HG03103 (cell line): ENCODE data around the gene TRMT10C.
"Not testable (repeated sequence)": the region's sequence is repeated elsewhere in the genome, so short reads cannot be mapped to it uniquely, and the experiment has no call there.

Source experiments
- ATAC-seq: cut with Tn5 transposase; IDR thresholded peaks from one replicate; pipeline ENCODE4 v1.9.1; 2021; ENCODE audit warnings: low read depth; ENCODE audit not compliant: unreplicated experiment

TRMT10C gene

DNA sequence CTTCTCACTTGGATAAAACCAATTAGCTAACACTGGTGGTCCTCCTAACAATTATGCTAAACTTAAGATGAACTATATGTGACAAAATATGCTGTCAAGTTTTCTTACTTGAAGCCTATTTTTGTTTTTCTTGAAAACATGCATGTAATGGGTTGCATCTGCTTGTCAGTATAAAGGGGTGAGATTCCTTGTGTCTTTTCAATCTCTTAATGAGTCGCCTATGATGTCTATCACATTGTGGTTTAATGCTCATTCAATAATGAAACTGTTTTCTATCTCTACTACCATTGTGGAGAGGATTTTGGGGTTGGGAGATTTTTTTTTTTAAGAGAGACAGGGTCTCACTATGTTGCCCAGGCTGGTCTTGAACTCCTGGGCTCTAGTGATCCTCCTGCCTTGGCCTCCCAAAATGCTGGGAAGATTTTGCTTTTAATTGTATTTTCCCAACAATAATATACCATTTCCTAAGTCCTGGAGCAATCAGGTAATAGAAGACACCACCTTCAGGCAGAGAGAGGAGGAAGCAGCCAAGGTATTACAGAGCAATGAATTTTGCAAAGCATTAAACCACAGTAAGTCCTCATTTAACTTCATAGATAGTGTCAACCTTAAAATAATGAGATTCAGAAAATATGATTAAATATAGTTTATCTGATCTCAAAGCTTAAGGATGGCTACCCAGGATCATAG lies 17.4 kb upstream of the TRMT10C start:
- ATAC-seq, result no peak

- no peak for ATAC-seq
Observed at GRCh38 chr3:101548527-101549105, 13.1 kb upstream of the TRMT10C start.

GRCh38 chr3:101549473-101549872 lies 12.2 kb upstream of the TRMT10C start:
- ATAC-seq, result no peak

DNA sequence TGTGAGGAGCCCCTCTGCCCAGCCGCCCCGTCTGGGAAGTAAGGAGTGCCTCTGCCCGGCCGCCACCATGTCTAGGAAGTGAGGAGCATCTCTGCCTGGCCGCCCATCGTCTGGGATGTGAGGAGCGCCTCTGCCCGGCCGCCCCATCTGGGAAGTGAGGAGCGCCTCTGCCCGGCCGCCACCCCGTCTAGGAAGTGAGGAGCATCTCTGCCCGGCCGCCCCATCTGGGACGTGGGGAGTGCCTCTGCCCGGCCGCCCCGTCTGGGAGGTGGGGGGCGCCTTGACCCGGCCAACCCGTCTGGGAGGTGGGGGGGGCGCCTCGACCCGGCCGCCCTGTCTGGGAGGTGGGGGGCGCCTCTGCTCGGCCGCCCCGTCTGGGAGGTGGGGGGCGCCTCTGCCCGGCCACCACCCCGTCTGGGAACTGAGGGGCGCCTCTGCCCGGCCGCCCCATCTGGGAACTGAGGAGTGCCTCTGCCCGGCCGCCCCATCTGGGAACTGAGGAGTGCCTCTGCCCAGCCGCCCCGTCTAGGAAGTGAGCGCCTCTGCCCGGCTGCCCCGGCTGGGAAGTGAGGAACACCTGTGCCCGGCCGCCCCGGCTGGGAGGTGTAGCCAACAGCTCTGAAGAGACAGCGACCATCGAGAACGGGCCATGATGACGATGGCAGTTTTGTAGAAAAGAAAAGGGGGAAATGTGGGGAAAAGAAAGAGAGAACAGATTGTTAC lies 10.1 kb upstream of the TRMT10C start:
- ATAC-seq, result not testable (repeated sequence)

DNA sequence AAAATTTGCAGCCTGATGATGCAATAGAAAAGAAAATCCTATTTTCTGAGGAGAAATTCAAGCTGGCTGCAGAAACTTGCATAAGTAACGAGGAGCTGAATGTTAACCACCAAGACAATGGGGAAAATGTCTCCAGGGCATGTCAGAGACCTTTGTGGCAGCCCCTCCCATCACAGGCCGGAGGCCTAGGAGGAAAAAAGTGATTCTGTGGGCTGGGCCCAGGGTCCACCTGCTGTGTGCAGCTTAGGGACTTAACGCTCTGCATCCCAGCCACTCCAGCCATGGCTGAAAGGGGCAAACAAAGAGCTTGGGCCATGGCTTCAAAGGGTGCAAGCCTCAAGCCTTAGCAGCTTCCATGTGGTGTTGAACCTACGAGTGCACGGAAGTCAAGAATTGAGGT lies 8.3 kb upstream of the TRMT10C start:
- ATAC-seq, result not testable (repeated sequence)

GRCh38 chr3:101556064-101556463 lies 5.6 kb upstream of the TRMT10C start:
- no peak for ATAC-seq

- ATAC-seq, result no peak
Observed at GRCh38 chr3:101567528-101568317, 6.1 kb downstream of the TRMT10C start.

DNA sequence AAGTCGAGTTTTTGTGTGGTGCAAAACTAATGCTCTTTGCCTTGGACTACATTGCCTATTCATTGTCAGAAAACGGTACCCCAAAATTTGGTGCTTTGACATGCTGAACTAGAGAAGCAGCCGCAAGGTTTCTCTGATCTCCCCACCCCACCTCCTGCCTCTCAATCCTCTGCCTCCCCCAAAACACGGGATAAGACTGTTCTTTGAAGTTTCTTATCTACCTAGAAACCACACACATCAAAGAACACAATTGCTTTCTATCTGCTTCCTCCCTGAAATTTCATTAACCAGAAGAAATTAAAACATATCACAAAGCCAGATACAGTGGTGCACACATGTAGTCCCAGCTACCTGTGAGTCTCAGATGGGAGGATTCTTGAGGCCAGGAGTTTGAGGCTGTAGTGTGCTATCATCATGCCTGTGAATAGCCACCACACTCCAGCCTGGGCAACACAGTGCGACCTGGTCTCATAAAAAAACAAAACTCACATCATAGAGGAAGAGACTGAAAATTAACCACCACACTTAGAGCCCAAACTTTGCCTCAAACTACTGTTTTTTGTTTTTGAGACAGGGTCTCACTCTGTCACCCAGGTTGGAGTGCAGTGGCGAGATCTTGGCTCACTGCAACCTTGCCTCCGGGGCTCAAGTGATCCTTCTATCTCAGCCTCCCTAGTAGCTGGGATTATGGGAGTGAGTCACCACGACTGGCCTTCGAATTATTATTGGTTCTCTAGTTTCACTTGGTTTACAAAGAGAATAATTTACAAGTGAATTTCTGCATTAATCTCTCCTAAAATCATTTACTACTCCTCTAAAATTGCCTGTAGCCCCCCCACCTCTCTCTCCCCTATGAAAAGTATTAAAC lies 9.6 kb downstream of the TRMT10C start:
- ATAC-seq, result no peak

DNA sequence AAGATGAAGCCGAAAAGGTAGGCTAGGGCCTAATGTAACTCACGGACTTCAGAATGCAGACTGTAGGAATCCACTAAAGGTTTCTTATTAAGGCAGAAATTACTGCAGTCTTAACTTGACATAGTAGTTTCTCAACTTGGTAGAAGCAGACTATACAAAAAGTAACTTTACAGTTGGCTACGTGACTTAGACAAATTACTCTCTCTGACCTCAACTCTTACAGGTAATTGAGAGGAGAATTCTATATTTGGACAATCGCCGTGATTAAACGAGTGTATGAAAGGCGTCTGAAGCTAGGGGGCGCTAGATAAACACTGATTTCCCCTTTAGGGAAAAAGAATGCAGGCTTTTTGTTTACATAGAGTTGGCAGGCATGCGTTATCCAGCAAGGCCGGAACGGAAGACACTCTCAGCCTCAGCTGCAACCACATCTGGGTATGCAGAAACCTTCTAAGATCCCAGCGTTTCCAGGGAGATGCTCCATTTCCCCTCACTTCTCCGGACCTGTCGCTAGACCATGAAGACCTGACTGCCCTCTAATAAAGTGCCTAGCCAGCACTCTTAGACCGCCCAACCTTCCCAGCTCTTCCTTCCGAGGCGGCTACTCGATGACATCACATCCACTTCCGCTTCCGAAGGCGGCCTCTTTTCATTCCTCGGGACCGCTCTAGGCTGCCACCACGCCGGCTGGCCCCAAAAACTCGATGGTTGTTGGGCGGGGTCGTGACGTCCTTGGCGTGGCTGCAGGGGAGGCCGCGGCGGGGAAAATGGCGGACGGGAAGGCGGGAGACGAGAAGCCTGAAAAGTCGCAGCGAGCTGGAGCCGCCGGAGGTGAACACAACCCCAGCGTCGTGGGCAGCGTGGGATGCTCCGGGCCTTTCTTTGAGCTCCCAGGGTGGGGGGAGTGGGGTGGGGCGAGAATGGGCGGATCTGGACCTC lies 12.1 kb downstream of the TRMT10C start, which contains the start of gene PCNP:
Gene PCNP, plus strand, starts transcription at position 732 of the 939 bp plus-strand sequence. Its CDS starts 36 bp downstream, at position 768.
- ATAC-seq, result peak; percentile 72

DNA sequence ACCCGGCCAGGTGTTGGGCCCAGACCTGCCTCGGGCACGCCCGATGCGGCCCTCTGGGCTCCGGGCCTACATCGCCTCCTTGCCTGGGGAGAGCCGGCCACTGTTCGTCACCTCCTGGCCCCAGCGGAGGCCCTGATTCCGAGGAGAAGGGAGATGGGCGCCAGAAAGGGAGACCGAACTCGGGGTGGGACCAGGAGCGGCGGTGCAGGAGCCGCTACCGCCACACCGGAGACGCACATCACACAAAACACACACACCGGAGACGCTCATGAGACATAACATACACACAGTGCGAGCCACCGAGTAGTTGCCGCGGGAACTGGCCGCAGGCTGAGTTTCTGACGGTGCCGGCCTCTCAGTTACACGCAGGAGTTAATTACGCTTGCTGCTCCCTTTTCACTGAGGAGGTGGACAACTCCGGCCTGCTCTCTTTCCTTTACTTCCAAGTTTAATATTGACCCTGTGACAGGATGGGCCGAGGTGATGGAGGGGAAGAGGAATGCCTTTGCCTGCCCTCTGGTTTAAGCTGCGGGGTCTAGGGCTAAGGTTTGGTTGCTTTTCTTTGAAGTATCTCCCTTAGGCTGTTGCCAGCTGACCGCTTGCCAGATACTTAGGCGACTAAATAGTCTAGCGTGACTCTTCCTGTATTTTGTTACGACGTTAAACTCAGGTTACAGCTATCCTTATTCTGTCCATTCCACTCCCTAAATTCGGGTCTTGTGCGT lies 12.9 kb downstream of the TRMT10C start:
- peak; percentile 33 for ATAC-seq

- ATAC-seq, result no peak
Observed at GRCh38 chr3:101577286-101577685, 15.6 kb downstream of the TRMT10C start.

DNA sequence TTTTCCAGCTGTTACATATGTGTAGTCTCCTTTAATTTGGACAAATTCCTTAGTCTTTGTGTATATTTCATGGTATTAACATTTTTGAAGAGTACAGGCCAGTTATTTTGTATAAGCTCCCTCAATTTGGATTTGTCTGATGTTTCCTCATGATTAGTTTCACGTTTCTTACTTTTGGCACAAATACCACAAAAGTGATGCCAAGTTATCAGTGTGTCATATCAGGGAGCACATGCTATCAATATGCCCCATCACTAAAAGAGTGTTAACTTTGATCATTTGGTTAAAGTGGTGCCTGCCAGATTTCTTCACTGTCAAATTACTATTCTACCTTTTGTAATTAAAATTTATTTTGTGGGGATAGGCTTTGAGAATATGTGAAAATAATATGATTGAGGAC lies 26.9 kb downstream of the TRMT10C start:
- no peak for ATAC-seq

GRCh38 chr3:101591071-101591470 lies 29.4 kb downstream of the TRMT10C start:
- no peak for ATAC-seq

- ATAC-seq, result no peak
Observed at GRCh38 chr3:101602731-101603130, 41.1 kb downstream of the TRMT10C start.

DNA sequence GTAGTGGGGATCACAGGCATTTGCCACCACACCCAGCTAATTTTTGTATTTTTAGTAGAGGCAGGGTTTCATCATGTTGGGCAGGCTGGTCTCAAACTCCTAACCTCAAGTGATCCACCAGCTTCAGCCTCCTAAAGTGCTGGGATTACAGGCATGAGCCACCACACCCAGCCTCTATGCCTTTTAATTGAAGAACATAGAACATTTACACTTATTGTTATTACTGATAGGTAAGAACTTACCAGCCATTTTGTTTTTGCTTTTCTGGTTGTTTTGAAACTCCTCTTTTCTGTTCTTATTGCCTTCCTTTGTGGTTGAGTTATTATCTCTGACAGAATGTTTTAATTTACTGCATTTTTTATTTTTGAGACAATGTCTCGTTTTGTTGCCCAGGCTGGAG lies 41.5 kb downstream of the TRMT10C start:
- no peak for ATAC-seq

- ATAC-seq, result not testable (repeated sequence)
Observed at GRCh38 chr3:101605398-101605797, 43.7 kb downstream of the TRMT10C start.

GRCh38 chr3:101611023-101611422 lies 49.4 kb downstream of the TRMT10C start:
- ATAC-seq, result no peak

GRCh38 chr3:101613014-101613413 lies 51.3 kb downstream of the TRMT10C start:
- ATAC-seq, result not testable (repeated sequence)
